PC-9 (cell line): ENCODE results near the gene POLDIP2. TPM values are rescaled to one million over a fixed set of nuclear protein-coding genes. Genes with fewer than 3 reads are reported as not detected.

ENCODE experiments used
- BruUV-seq: library from RNA; stranded (reverse); fragments of 400-500 nt; replicated peaks from 2 replicates; lab custom pipeline; 2021; lab: Mats Ljungman, UMichigan
- CTCF ChIA-PET: fragments of 300-600 bp; sonication (Branson Sonifier 250); formaldehyde crosslinking; loops from one replicate; lab custom pipeline; 2022; ENCODE audit warnings: antibody characterized with exemption; lab: Charles Lee
- POLR2A ChIA-PET: fragments of 300-600 bp; sonication (Branson Sonifier 250); formaldehyde crosslinking; loops from one replicate; lab custom pipeline; 2022; ENCODE audit warnings: antibody characterized with exemption; ENCODE audit not compliant: unreplicated experiment; lab: Charles Lee
- DNase-seq, 2 experiments: peaks; one replicate each; pipeline versions ENCODE4 v3.0.0 to v3.0.0-alpha.2; 2015 to 2022; ENCODE audit warnings: mixed read lengths in 1 of 2
- H2AFZ ChIP-seq: fragments of 200-600 bp; sonication (generic); 2 replicates; pipeline ENCODE4 v1.8.1; 2017; ENCODE audit warnings: antibody characterized with exemption
- H3F3A ChIP-seq: fragments of 200-600 bp; sonication (generic); 2 replicates; pipeline ENCODE4 v1.8.1; 2017; ENCODE audit warnings: antibody characterized with exemption, mild to moderate bottlenecking, low read depth; ENCODE audit not compliant: insufficient read depth
- H3K27ac ChIP-seq: fragments of 200-600 bp; sonication (generic); 2 replicates; pipeline ENCODE4 v1.6.1; 2016; ENCODE audit warnings: mixed run types
- H3K27me3 ChIP-seq: fragments of 200-600 bp; sonication (generic); 2 replicates; pipeline ENCODE4 v1.6.1; 2016; ENCODE audit warnings: low read depth, mixed run types; ENCODE audit not compliant: insufficient read depth
- H3K36me3 ChIP-seq: fragments of 200-600 bp; sonication (generic); 2 replicates; pipeline ENCODE4 v1.6.1; 2016; ENCODE audit warnings: low read depth, mixed run types
- H3K4me1 ChIP-seq: fragments of 200-600 bp; sonication (generic); replicated peaks from 2 replicates; pipeline ENCODE4 v1.6.1; 2016; ENCODE audit warnings: mixed run types; ENCODE audit not compliant: insufficient read depth
- H3K4me2 ChIP-seq: fragments of 200-600 bp; sonication (generic); 2 replicates; pipeline ENCODE4 v1.6.1; 2017; ENCODE audit warnings: mixed run types
- H3K4me3 ChIP-seq: fragments of 200-600 bp; sonication (generic); 2 replicates; pipeline ENCODE4 v1.6.1; 2016; ENCODE audit warnings: mixed run types
- H3K79me2 ChIP-seq: fragments of 200-600 bp; sonication (generic); 2 replicates; pipeline ENCODE4 v1.6.1; 2017; ENCODE audit warnings: low read depth, mixed run types
- H3K9me2 ChIP-seq: fragments of 200-600 bp; sonication (generic); 2 replicates; pipeline ENCODE4 v1.8.1; 2017; ENCODE audit warnings: mild to moderate bottlenecking; ENCODE audit not compliant: insufficient read depth
- H3K9me3 ChIP-seq: fragments of 200-600 bp; sonication (generic); 2 replicates; pipeline ENCODE4 v1.8.1; 2016; ENCODE audit warnings: low read depth; ENCODE audit not compliant: insufficient read depth
- H4K20me1 ChIP-seq: fragments of 200-600 bp; sonication (generic); 2 replicates; pipeline ENCODE4 v1.8.1; 2017; ENCODE audit not compliant: insufficient read depth
- CTCF ChIP-seq: fragments of 200-600 bp; sonication (generic); conservative IDR thresholded peaks from 2 replicates; pipeline ENCODE4 v1.6.1; 2017; ENCODE audit warnings: mixed run types, antibody characterized with exemption, mild to moderate bottlenecking, moderate library complexity
- EZH2 ChIP-seq: fragments of 200-600 bp; sonication (generic); IDR thresholded peaks from 2 replicates; pipeline ENCODE4 v1.8.0; 2017; ENCODE audit warnings: antibody characterized with exemption, low read depth
- intact Hi-C: fragments of 100-400 bp; cut with micrococcal nuclease; formaldehyde crosslinking; loops from one replicate; pipeline ENCODE4 v1.10.0; 2022; ENCODE audit not compliant: unreplicated experiment
- total RNA-seq: library from RNA; stranded (reverse); gene quantifications from 2 replicates; pipeline ENCODE4 v1.2.3, GENCODE V29; 2021

The POLDIP2 gene
- total RNA-seq, 1 experiment from 2014 or later: 98.2 TPM

- H3F3A ChIP-seq: peaks cover 17% of the 10 kb centered on the region; the same call in 1 of the 2 replicates
- no peaks in the 10 kb centered on the region for H3K9me3 ChIP-seq
- intact Hi-C loops: no loop called here
- no peak overlapping the region for H3K4me3 ChIP-seq
- no peaks in the 10 kb centered on the region; the same call in 1 of the 2 replicates for H4K20me1 ChIP-seq
- H3K27ac ChIP-seq: no peak overlapping the region
- no peak for DNase-seq
- H3K9me2 ChIP-seq: no peaks in the 10 kb centered on the region
- H3K36me3 ChIP-seq: 0 out of 2 replicates have a peak, but pooled peaks cover 4% of the 10 kb centered on the region
- ChIA-PET POLR2A (no interaction called here), CTCF (no interaction called here)
- H2AFZ ChIP-seq: no peak overlapping the region
- H3K79me2 ChIP-seq: no peaks in the 10 kb centered on the region
- no peak for TF ChIP-seq CTCF
- no peak for TF ChIP-seq EZH2
- peaks cover 18% of the 10 kb centered on the region for H3K4me1 ChIP-seq
- no peaks in the 10 kb centered on the region for H3K27me3 ChIP-seq
- no peak overlapping the region for H3K4me2 ChIP-seq
- no TSS peak for BruUV-seq
Measured at GRCh38 chr17:28368306-28368831, 11.0 kb upstream of the POLDIP2 start.

DNA sequence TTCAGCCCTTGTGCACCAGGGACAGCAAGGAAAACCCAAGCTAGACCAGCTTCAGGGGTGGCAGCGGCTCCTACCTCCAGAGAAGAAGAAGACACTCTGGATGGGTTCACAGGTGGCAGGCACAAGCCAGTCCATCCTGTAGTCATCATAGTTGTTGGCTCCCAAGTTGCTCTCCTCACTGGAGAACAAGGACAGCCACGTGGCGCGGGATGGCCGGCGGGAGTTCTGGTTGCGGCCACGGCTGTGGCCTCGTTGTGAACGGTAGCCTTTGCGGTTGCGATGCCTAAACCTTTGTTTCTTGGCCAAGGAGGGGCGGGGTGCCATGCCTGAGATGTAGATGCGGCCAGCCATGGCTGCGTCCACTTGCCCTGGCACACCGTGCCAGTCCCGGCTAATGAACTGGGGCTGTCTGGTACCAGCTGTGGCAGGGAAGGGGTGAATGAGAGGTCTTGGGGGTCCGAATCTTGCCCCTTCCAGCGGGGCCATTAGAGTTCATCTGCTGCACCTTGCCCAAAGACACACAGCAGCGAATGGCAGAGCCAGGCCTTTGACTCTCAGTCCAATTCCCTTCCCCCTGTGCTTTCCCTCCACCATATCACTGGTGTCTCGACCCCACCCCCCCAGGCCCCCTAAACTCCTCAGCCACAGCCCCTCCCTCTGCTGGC, 10.4 kb upstream of the POLDIP2 start:
- H3K9me2 ChIP-seq: no peaks in the 10 kb centered on the region
- no TSS peak for BruUV-seq
- POLR2A ChIA-PET: interaction anchor here (0.7 kb wide), 1 partner anchor 151 kb away, joined by 7 read pairs; no protein-coding TSS in a partner anchor
- H3K9me3 ChIP-seq: no peaks in the 10 kb centered on the region
- H3K36me3 ChIP-seq: 0 out of 2 replicates have a peak, but pooled peaks cover 4% of the 10 kb centered on the region
- no peak for DNase-seq
- TF ChIP-seq CTCF (no peak), EZH2 (no peak)
- no peaks in the 10 kb centered on the region for H3K79me2 ChIP-seq
- H3K27me3 ChIP-seq: no peaks in the 10 kb centered on the region
- intact Hi-C loops: no loop called here
- H3F3A ChIP-seq: peaks cover 17% of the 10 kb centered on the region; the same call in 1 of the 2 replicates
- H3K27ac ChIP-seq: no peak overlapping the region
- no peak overlapping the region for H3K4me2 ChIP-seq
- no peak overlapping the region for H2AFZ ChIP-seq
- H3K4me1 ChIP-seq: peaks cover 18% of the 10 kb centered on the region
- CTCF ChIA-PET: no interaction called here
- no peak overlapping the region for H3K4me3 ChIP-seq
- no peaks in the 10 kb centered on the region; the same call in 1 of the 2 replicates for H4K20me1 ChIP-seq

GRCh38 chr17:28366605-28367004, 9.3 kb upstream of the POLDIP2 start:
- H3K4me2 ChIP-seq: no peak overlapping the region
- TF ChIP-seq CTCF (no peak), EZH2 (no peak)
- no peak overlapping the region for H3K4me3 ChIP-seq
- 0 out of 2 replicates have a peak, but pooled peaks cover 4% of the 10 kb centered on the region for H3K36me3 ChIP-seq
- POLR2A ChIA-PET: no interaction called here
- intact Hi-C loops: no loop called here
- H3K27ac ChIP-seq: no peak overlapping the region
- H3F3A ChIP-seq: peaks cover 17% of the 10 kb centered on the region; the same call in 1 of the 2 replicates
- no TSS peak for BruUV-seq
- no peak overlapping the region for H2AFZ ChIP-seq
- no peaks in the 10 kb centered on the region for H3K9me3 ChIP-seq
- CTCF ChIA-PET: interaction anchor here (0.6 kb wide), 1 partner anchor 1565 kb away, joined by 6 read pairs; no protein-coding TSS in a partner anchor
- H3K79me2 ChIP-seq: no peaks in the 10 kb centered on the region
- no peak for DNase-seq
- no peaks in the 10 kb centered on the region for H3K27me3 ChIP-seq
- H3K4me1 ChIP-seq: peaks cover 18% of the 10 kb centered on the region
- H4K20me1 ChIP-seq: no peaks in the 10 kb centered on the region; the same call in 1 of the 2 replicates
- no peaks in the 10 kb centered on the region for H3K9me2 ChIP-seq
